ENCODE results near the gene GPATCH4.

GRCh38 chr1:156615946-156616345 is 14.7 kb upstream of the GPATCH4 start:
- TF ChIP-seq CTCF (conservative IDR thresholded peaks at IDR 0.05; ENCODE audit: low read length) (no peak), EZH2phosphoT487 (IDR thresholded peaks at IDR 0.05; ENCODE audit: borderline replicate concordance, low read depth, low read length) (no peak)
